Breast epithelium (tissue), 4 donors: ENCODE data around the gene IQCE. TPM values are rescaled to one million over a fixed set of nuclear protein-coding genes. Genes with fewer than 3 reads are reported as not detected.

Experiments used
- DNase-seq, 2 donors: peaks; one replicate each; pipeline ENCODE4 v3.0.0-alpha.2; 2019; ENCODE audit warnings: low spot score in 2 of 2
- H3K27ac ChIP-seq, 2 donors: fragments of 200-600 bp; sonication (generic) in 1 of 2; one replicate each; pipeline ENCODE4 v1.5.1; 2016 to 2019; ENCODE audit warnings: mild to moderate bottlenecking in 1 of 2
- H3K27me3 ChIP-seq, 2 donors: fragments of 200-600 bp; sonication (generic) in 1 of 2; one replicate each; pipeline versions ENCODE4 v1.5.1 to v1.6.0; 2017 to 2019; ENCODE audit warnings: control low read depth in 1 of 2, mild to moderate bottlenecking in 1 of 2
- H3K36me3 ChIP-seq: fragments of 200-600 bp; one replicate; pipeline ENCODE4 v1.5.1; 2019
- H3K4me1 ChIP-seq, 2 donors: fragments of 200-600 bp; sonication (generic); one replicate each; pipeline ENCODE4 v1.5.1; 2016 to 2019; ENCODE audit warnings: control low read depth in 1 of 2
- H3K4me3 ChIP-seq, 3 donors: fragments of 200-600 bp; sonication (generic); 1 replicate in 2 of 3; 2 replicates in 1 of 3; pipeline ENCODE4 v1.5.1; 2016 to 2019; ENCODE audit warnings: mild to moderate bottlenecking in 3 of 3, moderate library complexity in 2 of 3
- H3K9me3 ChIP-seq, 2 donors: fragments of 200-600 bp; sonication (generic) in 1 of 2; one replicate each; pipeline ENCODE4 v1.5.1; 2016 to 2019; ENCODE audit warnings: control low read depth in 1 of 2
- POLR2A ChIP-seq: fragments of 450-650 bp; IDR thresholded peaks from one replicate; pipeline ENCODE4 v1.6.1; 2016; ENCODE audit warnings: antibody characterized with exemption, mild to moderate bottlenecking, moderate library complexity
- POLR2AphosphoS5 ChIP-seq, 3 donors: sonication (generic); formaldehyde crosslinking; IDR thresholded peaks; one replicate each; pipeline ENCODE4 v1.6.1; 2017; ENCODE audit warnings: antibody characterized with exemption in 3 of 3
- intact Hi-C: fragments of 100-400 bp; cut with DNase I; formaldehyde crosslinking; loops from one replicate; pipeline ENCODE4 v1.15.1; 2023; ENCODE audit warnings: low total_unique reads
- total RNA-seq, 3 donors: library from RNA; depleted of rRNA; stranded (reverse); fragments of >200 nt; gene quantifications; one replicate each; pipeline ENCODE4 v1.1.0, GENCODE V29; 2016
- TF ChIP-seq, protein P1 (sequence below), 3 donors: fragments of 450-650 bp; IDR thresholded peaks; one replicate each; pipeline ENCODE4 v1.5.1; 2016 to 2017; ENCODE audit warnings: antibody characterized with exemption in 3 of 3, mild to moderate bottlenecking in 3 of 3, moderate library complexity in 3 of 3

Gene IQCE
- total RNA-seq, 3 donors from 2014 or later, result 13.4 to 22.7 (median 13.8) TPM

DNA sequence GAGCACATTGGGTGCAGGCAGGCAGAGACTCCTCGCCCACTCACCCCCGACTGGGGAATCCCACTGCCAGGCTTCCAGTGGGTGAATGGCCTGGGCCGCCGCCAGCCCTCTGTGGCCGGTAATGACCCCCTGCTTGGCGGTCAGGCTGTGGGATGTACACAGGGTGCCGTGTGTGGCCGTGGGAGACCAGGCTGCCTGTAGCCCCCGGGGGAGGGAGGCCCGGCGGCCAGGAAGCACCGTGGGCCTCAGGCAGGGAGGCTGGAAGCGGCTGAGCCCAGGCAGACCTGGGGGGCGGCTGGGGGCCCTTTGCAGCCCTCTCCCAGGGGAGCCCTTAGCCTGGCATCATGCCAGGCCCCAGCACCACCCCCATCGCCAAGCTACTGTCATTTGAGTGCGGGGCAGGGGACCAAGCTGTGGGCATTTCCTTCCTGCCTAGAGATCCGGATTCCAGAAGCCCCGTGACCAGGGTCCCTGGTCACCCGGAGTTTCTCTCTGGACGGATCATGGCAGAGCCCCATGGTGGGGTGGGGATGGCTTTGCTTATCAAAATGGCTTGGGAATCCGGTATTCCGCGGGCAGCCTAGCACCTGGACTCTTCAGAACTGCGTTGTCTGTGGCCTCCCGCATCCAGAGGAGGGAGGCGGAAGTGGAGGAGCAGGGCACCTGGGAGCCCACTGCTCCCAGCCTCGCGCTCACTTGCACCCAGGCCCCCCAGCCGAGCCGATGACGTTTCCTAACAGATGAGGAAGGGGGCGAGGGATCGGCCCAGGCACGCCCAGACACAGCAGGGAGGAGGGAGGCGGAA lies 74.2 kb downstream of the IQCE start:
- intact Hi-C loops, result no loop called here
- peak in 1 of 2 donors; percentile 60 for DNase-seq

DNA sequence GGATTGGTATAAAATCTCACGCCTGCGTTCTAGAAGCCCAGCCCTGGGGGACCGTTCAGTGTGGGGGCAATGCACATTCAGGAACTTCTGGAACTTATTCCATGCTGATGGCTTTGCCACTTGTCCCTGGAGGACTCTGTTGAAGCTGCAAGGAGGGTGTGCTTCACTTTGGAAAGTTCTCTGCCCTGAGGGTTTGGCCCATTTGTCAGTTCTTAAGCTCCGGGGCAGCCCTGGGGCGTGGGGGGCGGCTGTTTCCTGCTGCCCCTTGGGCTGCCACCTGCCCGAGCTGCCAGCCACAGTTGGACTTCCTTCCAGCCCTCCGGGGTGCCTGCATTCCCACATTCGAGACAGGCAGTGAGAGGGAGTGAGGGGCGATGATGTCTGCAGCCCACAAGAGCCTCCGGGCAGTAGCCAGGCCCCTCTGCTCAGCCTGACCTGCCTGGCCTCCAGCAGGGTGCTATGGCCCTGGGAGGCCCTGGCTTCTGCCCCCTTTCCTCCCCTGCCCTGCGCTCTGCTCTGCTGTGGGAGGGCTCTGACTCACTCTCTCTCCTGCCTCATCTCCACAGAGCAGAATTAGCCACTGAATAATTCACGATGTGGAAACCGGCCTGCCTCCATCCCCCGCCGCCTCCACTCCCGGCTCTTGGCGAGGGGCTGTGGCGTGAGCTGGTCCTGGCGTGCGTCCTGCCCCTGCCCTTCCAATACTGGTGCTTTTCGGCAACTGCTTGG lies 74.9 kb downstream of the IQCE start:
- H3K9me3 ChIP-seq, result no peaks in the 10 kb centered on the region
- no peak for DNase-seq
- peak overlapping the region; percentile 89 to 92 for H3K27ac ChIP-seq
- H3K4me1 ChIP-seq, result peaks cover 10 to 20% of the 10 kb centered on the region in 2 donors
- TF ChIP-seq, protein P1, sequence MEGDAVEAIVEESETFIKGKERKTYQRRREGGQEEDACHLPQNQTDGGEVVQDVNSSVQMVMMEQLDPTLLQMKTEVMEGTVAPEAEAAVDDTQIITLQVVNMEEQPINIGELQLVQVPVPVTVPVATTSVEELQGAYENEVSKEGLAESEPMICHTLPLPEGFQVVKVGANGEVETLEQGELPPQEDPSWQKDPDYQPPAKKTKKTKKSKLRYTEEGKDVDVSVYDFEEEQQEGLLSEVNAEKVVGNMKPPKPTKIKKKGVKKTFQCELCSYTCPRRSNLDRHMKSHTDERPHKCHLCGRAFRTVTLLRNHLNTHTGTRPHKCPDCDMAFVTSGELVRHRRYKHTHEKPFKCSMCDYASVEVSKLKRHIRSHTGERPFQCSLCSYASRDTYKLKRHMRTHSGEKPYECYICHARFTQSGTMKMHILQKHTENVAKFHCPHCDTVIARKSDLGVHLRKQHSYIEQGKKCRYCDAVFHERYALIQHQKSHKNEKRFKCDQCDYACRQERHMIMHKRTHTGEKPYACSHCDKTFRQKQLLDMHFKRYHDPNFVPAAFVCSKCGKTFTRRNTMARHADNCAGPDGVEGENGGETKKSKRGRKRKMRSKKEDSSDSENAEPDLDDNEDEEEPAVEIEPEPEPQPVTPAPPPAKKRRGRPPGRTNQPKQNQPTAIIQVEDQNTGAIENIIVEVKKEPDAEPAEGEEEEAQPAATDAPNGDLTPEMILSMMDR (IDR thresholded peaks at IDR 0.05), result no peak
- no peak for TF ChIP-seq POLR2A
- intact Hi-C loops, result no loop called here
- peak overlapping the region; percentile 72 to 95 (median 80) for H3K4me3 ChIP-seq
- no peaks in the 10 kb centered on the region for H3K27me3 ChIP-seq
- H3K36me3 ChIP-seq, result no peaks in the 10 kb centered on the region

More for the DNA sequence above, 74.2 kb downstream of the IQCE start:
- Histone ChIP-seq H3K4me3 (peak overlapping the region; percentile 72 to 95 (median 80)), H3K4me1 (peaks cover 10 to 20% of the 10 kb centered on the region in 2 donors), H3K9me3 (no peaks in the 10 kb centered on the region), H3K36me3 (no peaks in the 10 kb centered on the region), H3K27me3 (no peaks in the 10 kb centered on the region), H3K27ac (peak overlapping the region; percentile 89 to 92)
- TF ChIP-seq POLR2AphosphoS5 (IDR thresholded peaks at IDR 0.05), result peak in 1 of 3 donors; percentile 7
- TF ChIP-seq, protein P1 (IDR thresholded peaks at IDR 0.05), result no peak
- no peak for TF ChIP-seq POLR2A

DNA sequence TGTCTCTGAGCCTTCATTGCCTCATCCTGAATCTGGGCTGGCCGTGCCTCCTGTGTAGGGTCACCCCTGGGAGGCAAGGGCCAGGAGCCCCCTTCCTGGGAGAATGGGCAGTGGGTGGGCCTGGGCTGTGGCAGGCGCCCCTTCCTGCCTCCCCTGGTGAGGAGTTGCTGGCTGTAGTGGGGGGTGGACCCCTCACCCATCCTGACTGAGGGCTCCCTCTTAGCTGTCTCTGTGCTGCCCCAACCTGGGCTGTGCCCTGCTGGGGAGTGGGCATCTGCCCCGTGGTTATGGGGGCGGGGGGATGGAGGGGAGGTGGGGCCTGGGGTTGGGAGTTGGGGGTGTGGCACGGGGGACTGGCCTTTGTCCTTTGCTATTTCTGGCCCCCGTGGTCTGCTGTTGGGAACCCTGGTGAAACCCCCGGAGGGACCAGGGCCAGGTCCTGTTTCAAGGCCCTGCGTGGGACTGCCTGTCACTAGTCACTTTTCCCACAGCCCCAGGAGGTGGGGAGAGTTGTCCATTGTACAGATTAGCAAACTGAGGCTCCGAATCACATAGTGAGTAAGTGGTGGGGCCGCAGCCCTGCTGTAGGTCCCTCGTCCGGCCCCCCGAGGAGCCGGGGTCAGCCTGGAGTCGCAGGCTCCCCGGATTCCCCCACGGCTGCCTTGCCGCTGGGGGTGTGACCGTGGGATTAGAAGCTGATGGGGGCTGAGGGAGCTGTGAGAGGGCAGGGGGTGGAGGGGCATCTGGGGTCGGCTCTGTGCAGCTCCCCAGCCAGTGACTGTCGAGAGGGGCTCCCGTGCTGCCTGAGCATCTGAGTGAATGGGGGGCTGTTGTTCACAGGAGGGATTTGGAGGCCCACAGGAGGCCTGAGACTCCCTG lies 75.7 kb downstream of the IQCE start:
- intact Hi-C loops, result no loop called here
- Histone ChIP-seq H3K27ac (peak overlapping the region; percentile 89 to 92), H3K9me3 (no peaks in the 10 kb centered on the region), H3K4me3 (peak overlapping the region; percentile 72 to 95 (median 80)), H3K36me3 (no peaks in the 10 kb centered on the region), H3K4me1 (peaks cover 10 to 18% of the 10 kb centered on the region in 2 donors), H3K27me3 (no peaks in the 10 kb centered on the region)
- DNase-seq, result no peak
- no peak for TF ChIP-seq POLR2A
- TF ChIP-seq, protein P1 (IDR thresholded peaks at IDR 0.05), result no peak
- TF ChIP-seq POLR2AphosphoS5 (IDR thresholded peaks at IDR 0.05), result no peak

DNA sequence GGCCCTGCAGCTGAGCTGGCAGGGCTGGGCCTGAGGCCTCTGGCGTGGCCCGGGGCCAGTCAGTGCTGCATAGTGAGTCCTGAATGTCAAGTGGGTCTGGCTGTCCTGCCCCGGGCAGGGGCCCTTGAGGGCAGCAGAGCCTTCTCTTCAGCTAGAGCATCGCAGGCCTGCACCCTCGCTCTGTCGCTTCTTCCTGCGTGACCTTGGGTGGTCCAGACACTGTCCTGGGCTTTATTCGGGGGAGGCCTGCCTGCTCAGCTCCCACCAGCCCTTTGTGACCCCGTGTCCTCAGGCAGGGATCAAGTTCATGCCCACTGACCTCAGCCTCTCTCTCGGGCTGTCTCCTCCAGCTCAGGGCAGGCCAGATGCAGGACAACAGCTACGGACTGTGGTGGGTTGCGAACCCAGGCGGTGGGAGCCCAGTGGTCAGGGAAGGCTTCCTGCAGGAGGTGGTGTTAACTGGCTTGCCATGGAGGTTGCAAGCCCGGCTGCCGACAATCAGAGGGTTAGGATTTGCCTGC lies 76.4 kb downstream of the IQCE start:
- no peaks in the 10 kb centered on the region for H3K27me3 ChIP-seq
- H3K27ac ChIP-seq, result peak overlapping the region in 1 of 2 donors; percentile 92
- no peak overlapping the region for H3K4me3 ChIP-seq
- peaks cover 6 to 13% of the 10 kb centered on the region in 2 donors for H3K4me1 ChIP-seq
- intact Hi-C loops, result no loop called here
- no peaks in the 10 kb centered on the region for H3K36me3 ChIP-seq
- DNase-seq, result no peak
- no peaks in the 10 kb centered on the region for H3K9me3 ChIP-seq
- no peak for TF ChIP-seq POLR2AphosphoS5 (IDR thresholded peaks at IDR 0.05)
- TF ChIP-seq, protein P1 (IDR thresholded peaks at IDR 0.05), result no peak
